Thyroid gland (tissue), 4 donors: ENCODE data around the gene IFNGR2.

Source experiments
- POLR2A ChIP-seq, 2 donors: fragments of 450-650 bp; IDR thresholded peaks; one replicate each; pipeline ENCODE4 v1.6.1; 2017; ENCODE audit warnings: antibody characterized with exemption in 2 of 2, mild to moderate bottlenecking in 2 of 2, moderate library complexity in 1 of 2
- TF ChIP-seq, protein P1 (sequence below), 6 experiments: fragments of 200-600 bp in 3 of 6; fragments of 450-650 bp in 3 of 6; sonication (generic) in 3 of 6; IDR thresholded peaks; one replicate each; pipeline ENCODE4 v1.5.1; 2016 to 2019; ENCODE audit warnings: antibody characterized with exemption in 6 of 6, mild to moderate bottlenecking in 2 of 6, inconsistent platforms in 1 of 6, moderate library complexity in 1 of 6

DNA sequence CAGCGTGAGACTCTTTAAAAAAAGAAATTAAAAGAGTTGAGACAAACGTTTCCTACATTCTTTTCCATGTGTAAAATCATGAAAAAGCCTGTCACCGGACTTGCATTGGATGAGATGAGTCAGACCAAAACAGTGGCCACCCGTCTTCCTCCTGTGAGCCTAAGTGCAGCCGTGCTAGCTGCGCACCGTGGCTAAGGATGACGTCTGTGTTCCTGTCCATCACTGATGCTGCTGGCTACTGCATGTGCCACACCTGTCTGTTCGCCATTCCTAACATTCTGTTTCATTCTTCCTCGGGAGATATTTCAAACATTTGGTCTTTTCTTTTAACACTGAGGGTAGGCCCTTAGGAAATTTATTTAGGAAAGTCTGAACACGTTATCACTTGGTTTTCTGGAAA lies 47.2 kb upstream of the IFNGR2 start:
- TF ChIP-seq, protein P1, sequence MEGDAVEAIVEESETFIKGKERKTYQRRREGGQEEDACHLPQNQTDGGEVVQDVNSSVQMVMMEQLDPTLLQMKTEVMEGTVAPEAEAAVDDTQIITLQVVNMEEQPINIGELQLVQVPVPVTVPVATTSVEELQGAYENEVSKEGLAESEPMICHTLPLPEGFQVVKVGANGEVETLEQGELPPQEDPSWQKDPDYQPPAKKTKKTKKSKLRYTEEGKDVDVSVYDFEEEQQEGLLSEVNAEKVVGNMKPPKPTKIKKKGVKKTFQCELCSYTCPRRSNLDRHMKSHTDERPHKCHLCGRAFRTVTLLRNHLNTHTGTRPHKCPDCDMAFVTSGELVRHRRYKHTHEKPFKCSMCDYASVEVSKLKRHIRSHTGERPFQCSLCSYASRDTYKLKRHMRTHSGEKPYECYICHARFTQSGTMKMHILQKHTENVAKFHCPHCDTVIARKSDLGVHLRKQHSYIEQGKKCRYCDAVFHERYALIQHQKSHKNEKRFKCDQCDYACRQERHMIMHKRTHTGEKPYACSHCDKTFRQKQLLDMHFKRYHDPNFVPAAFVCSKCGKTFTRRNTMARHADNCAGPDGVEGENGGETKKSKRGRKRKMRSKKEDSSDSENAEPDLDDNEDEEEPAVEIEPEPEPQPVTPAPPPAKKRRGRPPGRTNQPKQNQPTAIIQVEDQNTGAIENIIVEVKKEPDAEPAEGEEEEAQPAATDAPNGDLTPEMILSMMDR (IDR thresholded peaks at IDR 0.05) = no peak
- no peak for TF ChIP-seq POLR2A (IDR thresholded peaks at IDR 0.05)
